ENCODE measurements around the gene SLC24A3.

- TF ChIP-seq POLR2A (IDR thresholded peaks at IDR 0.05): no peak
- no peak for TF ChIP-seq EP300 (IDR thresholded peaks at IDR 0.05)
Observed at GRCh38 chr20:19668418-19668817, 456.0 kb downstream of the SLC24A3 start.

Measured in suprapubic skin (tissue), 2 donors.